Raji (cell line): Measurements from ENCODE around the gene FAM24A.

Source experiments
- POLR2A ChIP-seq: IDR thresholded peaks from 2 replicates; pipeline ENCODE4 v1.6.1; 2011; ENCODE audit warnings: low read depth, low read length, control low read depth; ENCODE audit not compliant: insufficient read depth

The FAM24A gene

GRCh38 chr10:122910310-122910709, at the start of gene FAM24A:
Gene FAM24A (plus strand): TSS chr10:122910610. CDS start chr10:122911635, 1,025 bp downstream.
- no peak for TF ChIP-seq POLR2A

GRCh38 chr10:122861711-122862161, 48.7 kb upstream of the FAM24A start:
- no peak for TF ChIP-seq POLR2A

- no peak for TF ChIP-seq POLR2A
These were observed 46.9 kb upstream of the FAM24A start for GRCh38 chr10:122863216-122864193.

DNA sequence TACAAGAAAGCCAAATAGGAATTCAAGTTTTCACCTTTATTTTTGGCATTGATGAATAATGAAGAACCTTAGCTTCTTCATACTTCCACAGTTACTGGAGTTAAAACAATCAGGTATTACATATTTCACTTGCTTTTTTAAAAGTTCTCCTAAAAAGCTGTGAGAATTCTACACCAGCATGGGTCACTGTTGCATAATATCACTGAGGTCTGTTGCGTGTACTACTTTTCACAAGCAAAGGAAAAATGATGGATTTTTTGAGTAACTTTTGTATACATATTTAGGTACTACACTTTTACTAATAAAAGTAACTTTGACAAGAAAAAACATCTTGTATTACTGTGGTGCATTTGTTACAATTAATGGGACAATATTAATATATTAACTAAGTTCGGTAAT, 46.2 kb upstream of the FAM24A start:
- TF ChIP-seq POLR2A, result no peak

DNA sequence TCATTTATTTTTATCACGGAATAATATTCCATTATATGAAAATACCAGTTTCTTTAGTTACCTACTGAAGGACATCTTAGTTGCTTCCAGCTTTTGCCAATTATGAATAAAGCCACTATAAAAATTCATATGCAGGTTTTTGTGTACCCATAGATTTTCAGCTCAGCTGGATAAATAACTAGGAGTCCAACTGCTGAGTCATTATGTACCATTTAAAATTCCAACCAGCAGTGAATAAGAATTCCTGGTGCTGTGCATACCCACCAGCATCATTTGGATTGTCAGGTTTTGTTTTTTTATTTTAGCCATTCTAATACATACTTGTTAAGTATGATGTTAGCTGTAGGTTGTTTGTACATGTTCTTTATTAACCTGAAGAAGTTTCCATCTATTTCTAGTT, 45.5 kb upstream of the FAM24A start:
- TF ChIP-seq POLR2A, result no peak

- TF ChIP-seq POLR2A, result no peak
These were observed 34.5 kb upstream of the FAM24A start for GRCh38 chr10:122875843-122876466.

DNA sequence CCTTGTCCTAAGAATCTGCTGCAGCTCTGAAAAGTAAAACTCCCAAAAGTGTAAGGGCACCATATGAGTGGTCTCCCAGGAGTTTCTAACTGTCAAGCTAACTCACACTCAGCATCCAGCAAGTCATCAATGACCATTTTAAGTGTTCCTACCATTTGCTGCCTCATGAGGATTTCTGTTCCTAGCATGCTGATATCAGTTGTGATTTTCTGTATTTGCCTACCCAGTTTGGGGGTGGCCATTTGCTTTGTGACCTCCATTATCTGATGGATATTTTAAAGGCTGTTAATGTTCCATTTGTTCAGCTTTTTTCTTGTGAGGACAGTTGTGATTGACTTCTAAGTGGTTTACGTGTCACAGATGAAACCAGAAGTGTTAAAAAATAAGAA, 33.9 kb upstream of the FAM24A start:
- no peak for TF ChIP-seq POLR2A

DNA sequence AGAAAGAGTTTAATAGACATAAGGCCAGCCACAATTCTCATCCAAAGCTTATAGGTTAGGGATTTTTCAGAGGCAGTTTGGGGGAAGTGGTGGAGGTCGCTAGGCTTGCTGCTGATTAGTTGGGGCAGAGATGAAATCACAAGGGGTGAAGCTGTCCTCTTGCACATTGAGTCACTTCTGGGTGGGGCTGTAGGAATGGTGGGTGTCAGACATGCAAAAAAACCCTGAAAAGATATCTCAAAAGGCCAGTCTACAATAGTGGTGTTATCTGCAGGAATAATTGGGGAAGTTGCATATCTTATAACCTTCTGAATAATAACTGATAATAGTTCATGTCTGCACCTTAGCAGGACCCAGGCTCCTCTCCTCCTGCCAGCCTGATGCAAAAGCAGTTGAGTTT, 33.1 kb upstream of the FAM24A start:
- no peak for TF ChIP-seq POLR2A

GRCh38 chr10:122878799-122879338, 31.5 kb upstream of the FAM24A start:
- no peak for TF ChIP-seq POLR2A

DNA sequence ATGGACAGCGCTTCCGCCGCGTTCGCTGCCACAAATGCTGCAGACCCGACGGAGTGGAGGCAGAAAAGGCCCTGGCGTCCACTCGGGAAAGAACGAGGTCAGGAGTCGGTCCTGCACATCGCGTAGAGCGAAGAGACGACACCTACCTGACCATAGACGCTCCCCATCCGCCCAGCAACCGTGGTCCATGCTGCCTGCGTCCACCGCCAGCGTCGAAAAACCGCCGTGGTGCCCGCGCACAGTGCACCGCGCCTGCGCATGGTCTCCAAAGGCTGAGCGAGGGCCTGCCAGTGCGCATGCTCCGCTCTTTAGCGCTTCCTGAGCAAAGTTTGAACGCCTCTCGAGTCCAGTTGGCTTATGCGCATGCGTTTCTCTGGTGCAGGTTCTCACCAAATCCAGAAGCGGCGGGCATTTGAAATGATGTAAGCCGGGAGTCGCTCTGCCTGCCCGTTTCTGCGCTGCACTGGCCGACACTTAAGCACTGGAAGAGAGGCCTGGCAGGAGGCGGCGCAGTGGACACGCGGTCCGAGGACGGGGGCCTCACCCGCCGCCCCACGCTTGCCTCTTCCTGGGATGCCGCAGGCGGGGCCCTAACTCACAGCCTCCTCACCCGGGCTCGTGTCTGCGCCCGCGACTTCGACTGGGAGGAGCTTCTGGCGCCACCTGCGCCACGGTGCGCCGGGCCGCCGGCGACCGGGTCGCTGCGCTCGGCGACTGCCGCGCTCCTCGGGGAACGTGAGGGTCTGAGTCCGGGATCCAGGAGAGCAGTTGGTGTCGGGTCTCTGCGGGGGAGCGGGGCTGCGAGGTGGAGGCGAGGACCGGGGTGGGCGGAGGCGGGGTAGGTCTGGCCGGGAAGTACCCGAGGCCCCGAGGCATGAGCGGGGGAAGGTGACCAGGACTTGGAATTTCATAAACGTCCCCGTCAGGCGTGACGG, 30.8 kb upstream of the FAM24A start, which contains the start of gene FAM24B:
TSS of gene FAM24B (minus strand) at position 243 of the 935 bp plus-strand sequence. CDS start 29,066 bp downstream, outside the sequence.
- TF ChIP-seq POLR2A, result no peak

DNA sequence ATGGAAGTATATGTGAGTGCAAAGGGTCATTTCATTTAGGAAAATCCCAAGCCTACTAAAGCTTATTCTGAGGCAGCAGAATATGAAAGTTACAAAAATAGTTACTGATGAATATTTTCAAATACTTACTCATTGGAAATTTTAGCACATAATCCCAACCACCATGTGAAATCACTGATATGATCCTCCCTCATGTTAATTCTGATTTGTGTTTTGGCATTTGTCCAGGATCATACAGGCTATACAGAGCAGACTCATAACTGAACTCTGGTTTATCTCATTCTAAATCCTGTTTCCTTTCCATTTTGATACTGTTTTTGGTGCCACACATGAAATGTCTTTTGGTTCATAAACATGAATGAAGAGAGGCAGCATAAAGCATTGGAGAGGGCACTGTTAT, 27.6 kb upstream of the FAM24A start:
- TF ChIP-seq POLR2A, result no peak

GRCh38 chr10:122884166-122884565, 26.2 kb upstream of the FAM24A start:
- TF ChIP-seq POLR2A, result no peak

- no peak for TF ChIP-seq POLR2A
These were observed 16.0 kb upstream of the FAM24A start for GRCh38 chr10:122894261-122894944.

DNA sequence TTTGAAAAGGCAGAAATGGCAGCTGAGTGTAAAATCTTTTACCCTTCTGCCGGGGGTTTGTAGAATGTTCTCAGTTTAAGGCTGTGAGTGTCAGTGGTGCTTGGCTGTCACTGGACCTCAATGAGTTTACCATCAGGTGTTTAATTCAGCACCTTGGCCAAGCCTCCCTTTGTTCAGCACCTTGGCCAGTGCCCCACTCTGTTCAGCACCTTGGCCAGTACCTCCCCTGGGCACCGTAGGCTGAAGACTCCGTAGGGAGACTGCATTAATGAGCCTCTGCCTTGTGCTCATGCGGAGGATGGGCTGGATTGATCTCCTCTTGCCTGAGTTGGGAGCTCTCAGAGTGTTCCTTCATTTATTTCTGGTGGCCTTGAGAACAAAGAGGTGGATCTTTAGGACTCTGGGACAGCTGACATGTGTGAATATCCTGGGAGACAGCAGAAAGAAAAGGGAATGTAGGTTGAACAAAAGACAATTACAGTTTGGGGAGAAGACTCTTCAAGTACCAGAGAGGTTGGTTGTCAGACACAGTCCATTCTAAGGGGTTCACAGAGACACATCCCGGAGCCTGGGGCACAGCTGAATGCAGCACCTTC, 1.6 kb downstream of the FAM24A start:
- no peak for TF ChIP-seq POLR2A

DNA sequence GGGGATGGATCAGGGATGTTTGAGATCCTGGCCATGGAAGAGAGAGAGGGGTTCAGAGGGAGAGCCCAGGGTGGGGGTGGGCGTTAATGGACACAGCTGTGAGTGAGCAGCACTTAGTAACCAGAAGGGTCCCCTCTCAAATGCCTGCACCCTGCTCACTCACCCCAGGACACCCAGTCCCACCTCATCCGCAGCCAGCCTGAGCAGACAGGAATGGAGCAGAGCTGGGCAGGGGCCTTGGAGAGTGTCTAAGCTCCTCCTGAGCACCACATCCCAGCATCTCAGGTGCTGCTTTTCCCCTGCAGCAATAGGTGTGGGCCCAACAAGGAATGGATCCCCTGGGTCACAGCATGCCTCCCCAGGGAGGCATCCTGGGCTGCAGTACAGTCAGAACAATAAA, 5.3 kb downstream of the FAM24A start:
- TF ChIP-seq POLR2A, result no peak
